CD14-positive monocyte (primary cell): ENCODE data around the gene FIGLA. TPM values are rescaled to one million over a fixed set of nuclear protein-coding genes. Genes with fewer than 3 reads are reported as not detected.
"Not testable (repeated sequence)": the region's sequence is repeated elsewhere in the genome, so short reads cannot be mapped to it uniquely, and the experiment has no call there.

Experiments used
- DNase-seq, 3 donors: peaks; one replicate each; pipeline ENCODE4 v3.0.0-alpha.2; 2011 to 2022
- H2AFZ ChIP-seq: 2 replicates; pipeline ENCODE4 v1.6.0; 2012; ENCODE audit warnings: mild to moderate bottlenecking, low read depth, low read length, inconsistent platforms; ENCODE audit not compliant: insufficient read depth, poor library complexity, severe bottlenecking
- H3K27ac ChIP-seq, 2 donors: 1 replicate in 1 of 2; 2 replicates in 1 of 2; pipeline ENCODE4 v1.5.1; 2012 to 2013; ENCODE audit warnings: low read length in 2 of 2, control low read depth in 1 of 2, inconsistent platforms in 1 of 2, low read depth in 1 of 2, mild to moderate bottlenecking in 1 of 2
- H3K27me3 ChIP-seq, 2 donors: one replicate each; pipeline versions ENCODE4 v1.6.0 to v1.6.1; 2011 to 2013; ENCODE audit warnings: low read length in 2 of 2; ENCODE audit not compliant: control insufficient read depth in 2 of 2, insufficient read depth in 2 of 2
- H3K36me3 ChIP-seq, 2 donors: replicated peaks in 1 of 2; 1 replicate in 1 of 2; 2 replicates in 1 of 2; pipeline versions ENCODE4 v1.5.1 to v1.6.1; 2012 to 2013; ENCODE audit warnings: low read length in 2 of 2, control low read depth in 1 of 2, inconsistent platforms in 1 of 2, mild to moderate bottlenecking in 1 of 2; ENCODE audit not compliant: insufficient read depth in 2 of 2, control insufficient read depth in 1 of 2
- H3K4me1 ChIP-seq, 2 donors: 1 replicate in 1 of 2; 2 replicates in 1 of 2; pipeline versions ENCODE4 v1.5.1 to v1.6.1; 2012 to 2013; ENCODE audit warnings: low read length in 2 of 2, control low read depth in 1 of 2, inconsistent platforms in 1 of 2, mild to moderate bottlenecking in 1 of 2, moderate library complexity in 1 of 2; ENCODE audit not compliant: insufficient read depth in 2 of 2, control insufficient read depth in 1 of 2
- H3K4me2 ChIP-seq: replicated peaks from 2 replicates; pipeline ENCODE3; 2012; ENCODE audit warnings: low read length, moderate library complexity, mild to moderate bottlenecking; ENCODE audit not compliant: poor library complexity, severe bottlenecking; ENCODE audit errors: extremely low read depth
- H3K4me3 ChIP-seq, 3 experiments: fragments of 200-600 bp in 1 of 3; sonication (generic) in 1 of 3; replicated peaks in 1 of 3; 1 replicate in 2 of 3; 2 replicates in 1 of 3; pipeline ENCODE4 v1.5.1; 2011 to 2013; ENCODE audit warnings: low read length in 3 of 3, mild to moderate bottlenecking in 3 of 3, control low read depth in 2 of 3, low read depth in 2 of 3, inconsistent platforms in 1 of 3, moderate library complexity in 1 of 3
- H3K79me2 ChIP-seq: 2 replicates; pipeline ENCODE4 v1.6.0; 2012; ENCODE audit warnings: mild to moderate bottlenecking, control low read depth, inconsistent platforms, low read length, moderate library complexity; ENCODE audit not compliant: insufficient read depth
- H3K9ac ChIP-seq: 2 replicates; pipeline ENCODE4 v1.6.0; 2017; ENCODE audit warnings: low read length, mild to moderate bottlenecking; ENCODE audit not compliant: insufficient read depth, poor library complexity, severe bottlenecking
- H3K9me3 ChIP-seq, 2 donors: replicated peaks in 1 of 2; 1 replicate in 1 of 2; 2 replicates in 1 of 2; pipeline versions ENCODE4 v1.5.1 to v1.6.1; 2012 to 2013; ENCODE audit warnings: low read length in 2 of 2, control low read depth in 1 of 2; ENCODE audit not compliant: control insufficient read depth in 1 of 2, insufficient read depth in 1 of 2
- H4K20me1 ChIP-seq: 2 replicates; pipeline ENCODE4 v1.6.0; 2012; ENCODE audit warnings: mild to moderate bottlenecking, low read length, control low read depth, moderate library complexity; ENCODE audit not compliant: insufficient read depth
- H3K27ac Mint-ChIP-seq, 7 donors: one replicate each; pipeline ENCODE4 v1.8.0; 2020; ENCODE audit warnings: mild to moderate bottlenecking in 7 of 7, mixed read lengths in 7 of 7, moderate library complexity in 6 of 7, inconsistent platforms in 2 of 7
- H3K27me3 Mint-ChIP-seq, 3 donors: one replicate each; pipeline ENCODE4 v1.8.0; 2021 to 2022; ENCODE audit warnings: low read depth in 3 of 3, mild to moderate bottlenecking in 3 of 3, mixed read lengths in 3 of 3, moderate library complexity in 3 of 3, inconsistent platforms in 1 of 3
- H3K36me3 Mint-ChIP-seq, 2 donors: one replicate each; pipeline ENCODE4 v1.8.0; 2020; ENCODE audit warnings: mixed read lengths in 2 of 2, inconsistent platforms in 1 of 2, mild to moderate bottlenecking in 1 of 2
- H3K4me1 Mint-ChIP-seq: one replicate; pipeline ENCODE4 v1.8.0; 2020; ENCODE audit warnings: mild to moderate bottlenecking, mixed read lengths
- H3K4me3 Mint-ChIP-seq, 2 donors: one replicate each; pipeline ENCODE4 v1.8.0; 2020; ENCODE audit warnings: mild to moderate bottlenecking in 2 of 2, mixed read lengths in 2 of 2, moderate library complexity in 1 of 2
- H3K9me3 Mint-ChIP-seq, 7 donors: one replicate each; pipeline ENCODE4 v1.8.0; 2020 to 2022; ENCODE audit warnings: mixed read lengths in 7 of 7, mild to moderate bottlenecking in 6 of 7, moderate library complexity in 6 of 7, inconsistent platforms in 2 of 7
- CTCF ChIP-seq: fragments of 200-600 bp; IDR thresholded peaks from one replicate; pipeline ENCODE4 v1.8.0; 2022; ENCODE audit warnings: antibody characterized with exemption, mild to moderate bottlenecking
- WGBS: methylation state at CpG from one replicate; pipeline ENCODE4 v1.1.5; 2013; ENCODE audit warnings: missing lambda C conversion rate; ENCODE audit not compliant: insufficient coverage; 5-methylcytosine and 5-hydroxymethylcytosine counted together
- intact Hi-C, 2 donors: fragments of 100-400 bp; cut with micrococcal nuclease; formaldehyde crosslinking; loops; one replicate each; pipeline versions ENCODE4 v1.15.0 to v1.15.1; 2023
- polyA plus RNA-seq, 3 donors: library from polyadenylated mRNA; depleted of rRNA in 1 of 3; unstranded in 2 of 3; stranded (reverse) in 1 of 3; fragments of 300-500 nt in 2 of 3; fragments of >200 nt in 1 of 3; fragmentation: Illumina TruSeq in 2 of 3; gene quantifications; 1 replicate in 2 of 3; 2 replicates in 1 of 3; pipeline ENCODE4 v1.2.3, GENCODE V29; 2012 to 2021

FIGLA gene
- polyA plus RNA-seq, 3 donors, result 0.13 TPM; not detected in 2

DNA sequence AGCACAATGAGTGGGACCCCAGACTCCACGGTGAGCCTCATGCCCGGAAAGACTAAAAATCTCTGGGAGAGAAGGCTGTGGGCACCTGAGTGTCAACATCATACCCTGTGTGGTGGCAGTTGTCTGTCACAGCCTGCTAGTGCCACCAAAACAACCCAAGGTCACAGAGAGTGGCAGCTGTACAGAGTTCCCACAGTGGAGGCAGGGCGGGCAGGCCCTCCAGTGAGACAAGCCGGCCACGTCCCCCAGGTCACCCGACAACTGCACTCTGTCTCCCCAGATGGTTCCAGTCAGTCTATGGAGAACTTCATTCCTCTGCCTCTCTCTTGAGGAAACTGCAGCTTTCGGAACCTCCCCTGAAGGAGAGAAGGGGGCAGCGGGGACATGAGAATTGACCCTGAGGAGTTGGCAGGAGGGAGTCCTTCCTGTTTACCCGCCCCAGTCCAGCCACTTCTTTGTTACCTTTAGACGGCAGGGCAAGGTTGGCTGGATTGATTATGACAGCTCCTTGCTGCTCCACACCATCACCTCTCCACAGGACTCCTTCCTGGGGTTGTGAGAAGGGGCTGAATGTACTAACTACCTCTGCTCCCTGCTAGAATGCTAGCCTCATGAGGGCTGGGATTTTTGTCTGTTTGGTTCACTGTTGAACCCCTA lies 11.3 kb upstream of the FIGLA start:
- Histone ChIP-seq H3K9ac (no peak overlapping the region), H2AFZ (no peak overlapping the region), H3K4me3 (no peak overlapping the region), H3K9me3 (peaks cover 0 to 5% of the 10 kb centered on the region in 2 donors), H3K27me3 (no peaks in the 10 kb centered on the region), H3K36me3 (no peaks in the 10 kb centered on the region), H3K4me2 (no peak overlapping the region), H4K20me1 (no peaks in the 10 kb centered on the region), H3K79me2 (no peaks in the 10 kb centered on the region), H3K4me1 (peaks cover 21 to 25% of the 10 kb centered on the region in 2 donors), H3K27ac (no peak overlapping the region)
- H3K4me3 Mint-ChIP-seq, result no peak overlapping the region
- H3K27me3 Mint-ChIP-seq, result peaks cover 5 to 9% (median 8%) of the 10 kb centered on the region in 3 donors
- H3K36me3 Mint-ChIP-seq, result peaks cover 5 to 7% of the 10 kb centered on the region in 2 donors
- 92% methylated on average over 4 of the region's 10 CpGs for WGBS
- no peak overlapping the region for H3K27ac Mint-ChIP-seq
- DNase-seq, result no peak
- no peak for TF ChIP-seq CTCF
- intact Hi-C loops, result no loop called here
- H3K9me3 Mint-ChIP-seq, result peaks cover 11 to 27% (median 21%) of the 10 kb centered on the region in 7 donors
- peaks cover 25% of the 10 kb centered on the region for H3K4me1 Mint-ChIP-seq

GRCh38 chr2:70799706-70800105 lies 9.3 kb upstream of the FIGLA start:
- H3K9me3 Mint-ChIP-seq, result peaks cover 8 to 22% (median 19%) of the 10 kb centered on the region in 7 donors
- peak overlapping the region in 1 of 7 donors; percentile 30 for H3K27ac Mint-ChIP-seq
- Histone ChIP-seq H3K27ac (no peak overlapping the region), H3K9ac (no peak overlapping the region), H3K27me3 (no peaks in the 10 kb centered on the region), H3K4me3 (no peak overlapping the region), H3K36me3 (no peaks in the 10 kb centered on the region), H3K4me1 (peaks cover 34 to 45% of the 10 kb centered on the region in 2 donors), H4K20me1 (no peaks in the 10 kb centered on the region), H3K9me3 (peaks cover 0 to 5% of the 10 kb centered on the region in 2 donors), H3K79me2 (no peaks in the 10 kb centered on the region), H3K4me2 (no peak overlapping the region), H2AFZ (no peak overlapping the region)
- peaks cover 34% of the 10 kb centered on the region for H3K4me1 Mint-ChIP-seq
- peaks cover 5 to 9% of the 10 kb centered on the region in 2 donors for H3K36me3 Mint-ChIP-seq
- WGBS, result no CpG with 5 or more reads among the region's 2 CpGs
- no peak for TF ChIP-seq CTCF
- no peak overlapping the region for H3K4me3 Mint-ChIP-seq
- DNase-seq, result no peak
- H3K27me3 Mint-ChIP-seq, result peaks cover 4 to 11% (median 4%) of the 10 kb centered on the region in 3 donors
- intact Hi-C loops, result no loop called here

DNA sequence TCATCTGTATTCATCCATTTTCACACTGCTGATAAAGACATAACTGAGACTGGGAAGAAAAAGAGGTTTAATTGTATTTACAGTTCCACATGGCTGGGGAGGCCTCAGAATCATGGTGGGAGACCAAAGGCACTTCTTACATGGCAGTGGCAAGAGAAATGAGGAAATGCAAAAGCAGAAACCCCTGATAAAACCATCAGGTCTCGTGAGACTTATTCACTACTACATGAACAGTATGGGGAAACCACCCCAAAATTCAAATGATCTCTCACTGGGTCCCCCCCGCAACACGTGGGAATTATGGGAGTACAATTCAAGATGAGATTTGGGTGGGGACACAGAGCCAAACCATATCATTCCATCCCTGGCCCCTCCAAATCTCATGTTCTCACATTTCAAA lies 7.6 kb upstream of the FIGLA start:
- H2AFZ ChIP-seq, H3K27me3 ChIP-seq, H3K9ac ChIP-seq, intact Hi-C loops, H3K79me2 ChIP-seq, H3K36me3 ChIP-seq, H3K9me3 ChIP-seq, H4K20me1 ChIP-seq, H3K4me2 ChIP-seq, H3K36me3 Mint-ChIP-seq: not testable (repeated sequence)
- peak overlapping the region in 1 of 2 donors; percentile 32 for H3K4me3 Mint-ChIP-seq
- no CpG with 5 or more reads among the region's 3 CpGs for WGBS
- H3K27ac Mint-ChIP-seq, result peak overlapping the region; percentile 64 to 91 (median 84)
- H3K4me3 ChIP-seq, result peak overlapping the region in 1 of 3 experiments; percentile 1
- H3K27me3 Mint-ChIP-seq, result peaks cover 4 to 11% (median 4%) of the 10 kb centered on the region in 3 donors
- H3K4me1 ChIP-seq, result peaks cover 51 to 62% of the 10 kb centered on the region in 2 donors
- H3K27ac ChIP-seq, result peak overlapping the region; percentile 63 to 76
- peak; percentile 41 to 64 (median 58) for DNase-seq
- H3K9me3 Mint-ChIP-seq, result peaks cover 7 to 20% (median 17%) of the 10 kb centered on the region in 7 donors
- H3K4me1 Mint-ChIP-seq, result peaks cover 48% of the 10 kb centered on the region
